Liver (tissue), 3 donors: ENCODE results near the gene VSIG10L.

ENCODE experiments used
- FOXA1 ChIP-seq: IDR thresholded peaks from 2 replicates; pipeline ENCODE4 v1.6.1; 2016; ENCODE audit warnings: antibody characterized with exemption
- GABPA ChIP-seq, 2 donors: IDR thresholded peaks in 1 of 2; conservative IDR thresholded peaks in 1 of 2; 2 replicates each; pipeline ENCODE4 v1.6.1; 2016; ENCODE audit warnings: antibody characterized with exemption in 2 of 2, mild to moderate bottlenecking in 1 of 2, moderate library complexity in 1 of 2
- NR2F2 ChIP-seq: IDR thresholded peaks from 2 replicates; pipeline ENCODE4 v1.6.1; 2016; ENCODE audit warnings: antibody characterized with exemption
- TAF1 ChIP-seq: conservative IDR thresholded peaks from 2 replicates; pipeline ENCODE4 v1.6.1; 2016; ENCODE audit warnings: antibody characterized with exemption, mild to moderate bottlenecking
- YY1 ChIP-seq: IDR thresholded peaks from 2 replicates; pipeline ENCODE4 v1.6.1; 2016; ENCODE audit warnings: antibody characterized with exemption, mild to moderate bottlenecking
- TF ChIP-seq, protein P1 (sequence below): fragments of 150-350 bp; IDR thresholded peaks from 2 replicates; pipeline ENCODE4 v1.5.1; 2017; ENCODE audit warnings: improper control_type of control experiment, low read depth, low read length; ENCODE audit not compliant: missing input control
- donor health status: healthy.
- donor health status: healthy.

DNA sequence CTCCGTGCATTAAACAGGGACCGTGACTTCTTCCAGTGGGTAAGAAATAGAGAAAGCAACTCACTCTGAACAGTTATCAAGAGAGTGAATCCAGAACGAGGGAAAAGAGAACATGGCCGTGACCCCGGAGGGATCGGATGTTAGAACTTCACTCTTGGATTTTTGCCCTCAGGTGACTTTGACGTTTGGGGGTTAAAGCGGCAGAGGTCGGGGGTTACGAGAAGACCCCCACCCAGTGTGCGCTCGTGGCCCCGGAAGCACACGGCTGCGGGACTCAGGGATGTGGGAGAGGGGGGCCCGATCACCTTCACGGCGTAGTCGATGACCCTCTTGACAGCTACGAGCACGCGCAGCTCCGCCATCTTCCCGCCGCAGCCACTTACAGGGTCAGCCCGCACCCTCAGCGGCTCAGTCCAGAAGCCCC is 24.0 kb upstream of the VSIG10L start, which contains the start of gene ETFB:
- TF ChIP-seq FOXA1 (no peak), TAF1 (no peak), GABPA (IDR thresholded peaks at IDR 0.05 in 1 of 2, conservative IDR thresholded peaks at IDR 0.05 in 1 of 2) (no peak), NR2F2 (no peak), YY1 (no peak)
- TF ChIP-seq, protein P1, sequence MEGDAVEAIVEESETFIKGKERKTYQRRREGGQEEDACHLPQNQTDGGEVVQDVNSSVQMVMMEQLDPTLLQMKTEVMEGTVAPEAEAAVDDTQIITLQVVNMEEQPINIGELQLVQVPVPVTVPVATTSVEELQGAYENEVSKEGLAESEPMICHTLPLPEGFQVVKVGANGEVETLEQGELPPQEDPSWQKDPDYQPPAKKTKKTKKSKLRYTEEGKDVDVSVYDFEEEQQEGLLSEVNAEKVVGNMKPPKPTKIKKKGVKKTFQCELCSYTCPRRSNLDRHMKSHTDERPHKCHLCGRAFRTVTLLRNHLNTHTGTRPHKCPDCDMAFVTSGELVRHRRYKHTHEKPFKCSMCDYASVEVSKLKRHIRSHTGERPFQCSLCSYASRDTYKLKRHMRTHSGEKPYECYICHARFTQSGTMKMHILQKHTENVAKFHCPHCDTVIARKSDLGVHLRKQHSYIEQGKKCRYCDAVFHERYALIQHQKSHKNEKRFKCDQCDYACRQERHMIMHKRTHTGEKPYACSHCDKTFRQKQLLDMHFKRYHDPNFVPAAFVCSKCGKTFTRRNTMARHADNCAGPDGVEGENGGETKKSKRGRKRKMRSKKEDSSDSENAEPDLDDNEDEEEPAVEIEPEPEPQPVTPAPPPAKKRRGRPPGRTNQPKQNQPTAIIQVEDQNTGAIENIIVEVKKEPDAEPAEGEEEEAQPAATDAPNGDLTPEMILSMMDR: no peak
